Lung (tissue), 12 donors: ENCODE data around the gene GABRR3. TPM values are rescaled to one million over a fixed set of nuclear protein-coding genes. Genes with fewer than 3 reads are reported as not detected.

Experiments used
- ATAC-seq: fragments of 200-7000 bp; cut with Tn5 transposase; one replicate; pipeline ENCODE4 v1.9.1; 2020; ENCODE audit warnings: moderate number of reproducible peaks; ENCODE audit not compliant: insufficient read depth, low FRiP score
- DNase-seq, 3 donors: peaks; one replicate each; pipeline ENCODE4 v3.0.0-alpha.2; 2013 to 2017
- H3K27ac ChIP-seq, 2 donors: one replicate each; pipeline ENCODE4 v1.5.1; 2013; ENCODE audit warnings: mild to moderate bottlenecking in 2 of 2, moderate library complexity in 2 of 2, control low read depth in 1 of 2, inconsistent platforms in 1 of 2, low read depth in 1 of 2, low read length in 1 of 2
- H3K27me3 ChIP-seq, 3 donors: one replicate each; pipeline ENCODE4 v1.5.1; 2013; ENCODE audit warnings: low read length in 2 of 3; ENCODE audit not compliant: control insufficient read depth in 3 of 3, insufficient read depth in 3 of 3
- H3K36me3 ChIP-seq, 4 donors: one replicate each; pipeline ENCODE4 v1.5.1; 2013; ENCODE audit warnings: low read length in 4 of 4, mild to moderate bottlenecking in 1 of 4, moderate library complexity in 1 of 4; ENCODE audit not compliant: control insufficient read depth in 4 of 4, insufficient read depth in 4 of 4
- H3K4me1 ChIP-seq, 5 donors: one replicate each; pipeline ENCODE4 v1.5.1; 2013; ENCODE audit warnings: low read length in 5 of 5, mild to moderate bottlenecking in 2 of 5, moderate library complexity in 1 of 5; ENCODE audit not compliant: control insufficient read depth in 5 of 5, insufficient read depth in 5 of 5
- H3K4me3 ChIP-seq: one replicate; pipeline ENCODE4 v1.5.1; 2013; ENCODE audit warnings: mild to moderate bottlenecking, control low read depth, moderate library complexity
- H3K9ac ChIP-seq, 2 donors: one replicate each; pipeline ENCODE4 v1.5.1; 2013; ENCODE audit warnings: low read length in 2 of 2, control low read depth in 1 of 2; ENCODE audit not compliant: insufficient read depth in 1 of 2
- H3K9me3 ChIP-seq, 4 donors: one replicate each; pipeline ENCODE4 v1.5.1; 2013; ENCODE audit warnings: low read length in 3 of 4, mild to moderate bottlenecking in 1 of 4, moderate library complexity in 1 of 4; ENCODE audit not compliant: control insufficient read depth in 4 of 4, insufficient read depth in 3 of 4
- CTCF ChIP-seq: IDR thresholded peaks from 2 replicates; pipeline ENCODE4 v1.5.1; 2012; ENCODE audit warnings: mild to moderate bottlenecking; ENCODE audit errors: control extremely low read depth, extremely low read depth
- WGBS, 2 donors: extraction: QIAGEN DNeasy Blood & Tissue Kit; methylation state at CpG; one replicate each; pipeline ENCODE4 v1.1.7; 2013; 5-methylcytosine and 5-hydroxymethylcytosine counted together
- polyA plus RNA-seq, 2 donors: library from polyadenylated mRNA; stranded (reverse); fragments of 200-250 nt; gene quantifications; one replicate each; pipeline ENCODE4 v1.2.1, GENCODE V29; 2013
- total RNA-seq, 2 donors: library from RNA; depleted of rRNA in 1 of 2; stranded (reverse); fragments of >200 nt in 1 of 2; gene quantifications; one replicate each; pipeline ENCODE4 v1.2.1, GENCODE V29; 2014 to 2021
- donor health status: control.
- donor health status: control.
- donor health status: Bipolar disorder and iron deficiency.
- donor health status: healthy.
- donor health status: DM: yes; HTN: yes; CAD: no.

GABRR3 gene
- total and polyA plus RNA-seq, 4 donors = 0.09 TPM; not detected in 3

GRCh38 chr3:98032265-98032664 is 2.9 kb downstream of the GABRR3 start:
- Histone ChIP-seq H3K27ac (no peak overlapping the region), H3K36me3 (no peaks in the 10 kb centered on the region), H3K9me3 (no peaks in the 10 kb centered on the region), H3K4me1 (peaks cover 0 to 3% (median 0%) of the 10 kb centered on the region in 5 donors), H3K4me3 (no peak overlapping the region), H3K27me3 (peaks cover 0 to 6% (median 0%) of the 10 kb centered on the region in 3 donors), H3K9ac (no peak overlapping the region)
- 59 to 93% methylated on average over 1 of the region's 1 CpG for WGBS, 2 donors
- DNase-seq (no peak), ATAC-seq (no peak)
- TF ChIP-seq CTCF = no peak

DNA sequence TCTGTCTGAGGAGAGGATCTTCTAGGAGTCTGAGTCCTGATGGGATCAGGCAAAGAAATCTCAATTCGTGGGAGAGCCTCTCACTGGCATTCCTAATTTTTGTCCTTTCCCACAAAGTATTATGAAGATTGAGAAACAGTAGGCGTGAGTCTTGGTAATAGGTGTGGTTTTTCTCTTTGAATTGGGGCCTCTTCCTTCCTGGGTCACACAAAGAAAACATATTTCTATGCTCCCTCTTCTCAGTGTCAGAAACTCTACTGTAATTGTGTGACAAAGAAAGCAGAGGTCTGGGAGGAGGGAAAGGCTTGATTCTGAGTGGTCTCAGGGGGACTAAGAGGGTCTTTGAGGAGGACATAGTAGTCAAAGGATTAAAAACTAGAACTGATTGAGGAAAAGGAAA is 6.0 kb downstream of the GABRR3 start:
- no peak for TF ChIP-seq CTCF

DNA sequence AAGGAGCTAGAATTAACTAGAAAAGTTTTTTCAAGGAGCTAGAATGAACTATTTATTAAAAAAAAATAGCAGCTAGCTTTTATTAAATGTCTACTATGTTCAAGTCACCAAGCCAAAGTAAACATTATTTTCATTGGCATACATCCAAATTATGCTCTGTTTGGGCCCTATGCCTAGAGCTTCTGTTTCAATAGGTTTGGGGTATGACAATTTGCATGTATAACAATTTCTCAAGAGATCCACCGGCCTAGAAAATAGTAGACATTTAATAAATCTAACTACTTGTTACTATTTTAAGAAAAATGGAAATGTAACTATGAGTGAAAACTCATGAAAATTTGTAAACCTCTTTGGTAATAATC is 8.0 kb downstream of the GABRR3 start:
- no peak overlapping the region for H3K27ac ChIP-seq
- no peaks in the 10 kb centered on the region for H3K9me3 ChIP-seq
- no peak overlapping the region for H3K4me3 ChIP-seq
- no peak for ATAC-seq
- no peak for TF ChIP-seq CTCF
- peak in 2 of 3 donors; percentile 45 to 49 for DNase-seq
- H3K36me3 ChIP-seq = no peaks in the 10 kb centered on the region
- 34 to 51% methylated on average over 1 of the region's 1 CpG for WGBS, 2 donors
- no peak overlapping the region for H3K9ac ChIP-seq
- no peaks in the 10 kb centered on the region for H3K27me3 ChIP-seq
- peaks cover 0 to 11% (median 0%) of the 10 kb centered on the region in 5 donors for H3K4me1 ChIP-seq

More for the DNA sequence above, 6.0 kb downstream of the GABRR3 start:
- Histone ChIP-seq H3K4me1 (peaks cover 0 to 3% (median 0%) of the 10 kb centered on the region in 5 donors), H3K4me3 (no peak overlapping the region), H3K27ac (no peak overlapping the region), H3K9me3 (no peaks in the 10 kb centered on the region), H3K36me3 (no peaks in the 10 kb centered on the region), H3K27me3 (no peaks in the 10 kb centered on the region), H3K9ac (no peak overlapping the region)
- DNase-seq (no peak), ATAC-seq (no peak)
- 41 to 45% methylated on average over 2 of the region's 2 CpGs for WGBS, 2 donors

DNA sequence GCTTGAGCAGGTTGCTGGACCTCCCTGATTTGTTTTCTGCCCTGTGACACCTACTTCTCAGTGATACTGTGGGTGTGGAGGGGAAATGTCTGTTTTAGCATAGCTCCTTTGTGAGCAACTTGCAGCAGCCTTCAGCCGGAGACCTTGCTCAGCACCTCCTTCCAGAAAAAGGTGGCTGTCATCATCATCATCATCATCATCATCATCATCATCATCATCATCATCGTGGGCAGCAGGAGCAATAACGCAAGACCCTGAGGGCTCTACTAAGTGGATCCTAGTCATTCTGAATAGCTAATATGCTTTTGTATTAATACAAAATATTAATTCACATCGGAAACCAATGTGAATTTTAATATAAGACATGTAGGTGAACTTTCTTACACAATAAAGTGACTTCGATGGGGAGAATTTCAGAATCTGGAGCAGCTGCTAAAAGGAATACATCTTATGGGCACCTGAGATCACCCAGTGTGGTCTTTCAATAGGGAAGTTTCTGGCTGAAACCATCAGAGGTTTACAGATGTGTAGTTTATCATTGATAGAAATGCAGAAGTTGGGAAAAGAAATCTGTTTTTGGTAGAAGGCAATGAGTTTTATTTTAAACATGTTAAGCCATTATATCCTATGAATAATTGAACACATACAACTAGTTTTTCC is 8.6 kb downstream of the GABRR3 start:
- no peaks in the 10 kb centered on the region for H3K36me3 ChIP-seq
- no peaks in the 10 kb centered on the region for H3K27me3 ChIP-seq
- WGBS, 2 donors = 85 to 88% methylated on average over 5 of the region's 5 CpGs
- H3K9me3 ChIP-seq = no peaks in the 10 kb centered on the region
- peaks cover 0 to 16% (median 0%) of the 10 kb centered on the region in 5 donors for H3K4me1 ChIP-seq
- no peak for ATAC-seq
- DNase-seq = no peak
- H3K4me3 ChIP-seq = no peak overlapping the region
- no peak overlapping the region for H3K9ac ChIP-seq
- no peak overlapping the region for H3K27ac ChIP-seq
- no peak for TF ChIP-seq CTCF
